Globus pallidus (tissue), 1 donor: Measurements from ENCODE around the gene PLCL1.

Experiments
- DNase-seq: peaks from one replicate; pipeline ENCODE4 v3.0.0-alpha.2; 2015; ENCODE audit warnings: low spot score

PLCL1 gene

DNA sequence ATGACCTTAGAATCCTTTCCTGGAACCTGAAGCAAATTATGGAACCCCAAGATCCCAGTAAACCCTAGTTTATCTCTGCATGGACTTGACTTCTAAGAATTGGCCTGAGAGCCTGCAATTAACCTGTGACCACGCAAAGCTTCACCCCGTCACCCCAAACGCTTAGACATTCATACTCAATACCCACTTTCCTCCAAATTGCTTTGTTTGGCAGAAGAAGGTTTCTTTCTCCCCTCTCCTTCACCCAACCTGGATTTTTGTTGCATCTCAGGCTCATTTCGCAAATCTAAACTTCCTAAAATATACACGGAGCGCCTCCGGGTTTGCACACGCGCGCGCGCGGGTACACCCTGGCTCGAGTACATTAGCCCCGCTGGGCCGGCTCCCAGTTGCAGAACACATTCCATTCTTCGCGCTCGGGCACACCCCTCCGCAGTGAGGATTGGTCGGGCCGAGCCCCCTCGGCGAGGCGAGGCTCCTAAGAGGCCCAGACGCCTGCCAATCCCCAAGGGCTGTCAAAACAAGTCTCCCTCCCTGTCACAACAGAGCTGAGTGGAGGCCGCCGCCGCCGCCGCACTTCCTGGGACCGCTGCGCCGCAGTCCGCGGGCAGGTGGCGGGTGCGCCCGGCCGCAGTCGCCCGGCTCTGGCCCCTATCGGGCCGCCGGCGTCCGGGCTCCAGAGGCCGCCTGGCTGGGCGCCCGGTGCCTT lies at the start of gene PLCL1:
PLCL1 (plus strand) TSS at position 545 of the 709 bp plus-strand sequence.
- peak; percentile 98 for DNase-seq

GRCh38 chr2:197759013-197759412 lies 45.4 kb upstream of the PLCL1 start:
- no peak for DNase-seq

- no peak for DNase-seq
These were observed 44.6 kb upstream of the PLCL1 start for GRCh38 chr2:197759625-197760292.

GRCh38 chr2:197760293-197760657 lies 44.1 kb upstream of the PLCL1 start:
- no peak for DNase-seq

DNA sequence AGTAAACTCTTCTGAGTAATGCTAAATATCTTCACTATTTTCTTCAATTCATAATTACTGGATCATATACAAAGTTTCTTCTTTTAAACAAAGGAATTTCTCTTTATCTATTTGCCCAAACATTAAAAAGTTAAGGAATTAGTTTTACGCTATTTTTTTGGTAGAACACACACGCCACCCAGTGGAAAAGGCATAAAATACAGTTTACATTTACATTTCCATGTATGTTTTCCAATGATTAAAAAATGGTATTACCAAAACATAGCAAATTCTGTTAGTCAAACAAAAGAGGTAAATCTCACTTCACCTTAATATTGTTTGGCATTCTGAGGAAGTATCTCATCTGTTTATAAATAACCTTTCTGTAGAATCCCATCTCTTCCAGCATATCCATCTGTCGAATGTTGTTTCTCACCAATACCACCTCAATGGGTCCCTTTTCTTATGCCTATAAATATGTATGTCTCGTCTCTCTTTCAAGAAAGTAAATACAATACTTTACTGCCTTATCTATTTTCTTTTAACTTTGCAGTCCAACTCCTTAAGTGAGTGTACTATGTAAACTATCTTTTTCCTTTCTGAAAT lies 26.5 kb upstream of the PLCL1 start:
- DNase-seq, result peak; percentile 39

DNA sequence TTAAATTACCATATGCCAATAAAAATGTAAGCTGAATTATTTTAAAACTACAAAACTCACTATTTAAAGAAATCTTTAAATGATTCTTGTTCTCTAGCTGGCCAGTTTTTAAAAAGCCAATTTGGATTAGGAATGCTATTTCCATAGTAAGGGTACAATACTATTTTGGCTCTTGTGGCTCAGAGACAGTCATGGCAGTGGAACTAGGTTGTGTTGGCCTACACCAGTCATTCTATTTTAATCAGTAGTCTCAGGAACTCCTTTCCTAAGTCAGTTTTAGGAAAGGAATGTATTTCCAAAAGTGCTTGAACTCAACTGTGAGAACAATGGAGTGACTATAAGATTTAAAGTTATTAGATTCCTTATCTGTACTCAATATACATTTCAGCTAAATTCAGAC lies 25.1 kb upstream of the PLCL1 start:
- DNase-seq, result no peak

GRCh38 chr2:197782126-197782525 lies 22.3 kb upstream of the PLCL1 start:
- DNase-seq, result no peak

DNA sequence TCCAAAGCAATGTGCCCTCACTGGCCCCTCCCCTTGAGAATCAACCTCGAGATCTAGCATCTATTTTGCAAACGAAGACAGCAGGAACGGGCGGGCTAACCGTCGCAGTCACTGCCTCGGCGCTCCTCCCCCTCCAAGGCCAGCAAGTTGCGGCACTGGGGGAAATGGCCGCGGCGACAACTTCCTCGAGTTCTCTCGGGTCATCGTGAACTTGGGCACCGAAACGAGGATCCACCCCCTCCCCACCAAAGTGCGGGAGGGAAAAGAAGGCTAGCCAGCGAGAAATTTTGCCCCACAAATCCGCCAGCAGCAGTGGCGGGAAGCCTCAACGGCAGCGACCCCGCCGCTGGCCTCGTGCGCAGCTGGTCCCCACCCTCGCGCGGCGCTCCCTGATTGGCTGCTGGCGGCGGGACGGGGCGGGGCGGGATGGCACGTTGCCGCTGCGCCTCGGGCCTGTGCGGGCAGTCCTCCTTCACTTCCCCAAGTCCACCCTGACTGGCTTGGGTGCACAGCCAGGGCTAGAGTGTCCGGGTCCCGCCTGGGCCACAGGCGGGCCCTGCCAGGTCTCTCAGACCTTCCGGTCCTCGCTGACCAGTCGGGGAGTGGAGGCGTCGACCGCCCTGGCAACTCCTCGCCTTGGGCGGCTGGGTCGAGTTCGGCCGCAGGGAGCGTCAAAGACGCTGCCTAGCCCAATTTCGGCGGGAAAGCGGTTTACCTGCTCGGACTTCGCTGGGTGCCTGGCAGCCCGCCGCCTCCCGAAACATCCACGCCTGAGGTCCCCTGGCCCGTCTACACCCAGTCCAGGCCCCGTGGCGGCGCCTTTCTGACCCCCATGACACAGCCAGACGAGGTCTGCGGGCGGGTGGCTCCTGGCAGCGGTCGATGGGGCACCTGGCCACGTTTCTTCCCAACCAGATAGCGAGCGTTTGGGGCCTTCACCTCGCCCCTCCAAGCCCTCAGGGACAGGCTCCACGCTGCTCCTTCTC lies 19.1 kb upstream of the PLCL1 start, which contains the start of gene BOLL:
BOLL (minus strand) TSS at position 364 of the 986 bp plus-strand sequence. CDS start 3,469 bp downstream, outside the sequence.
- DNase-seq, result no peak

- DNase-seq, result no peak
These were observed 18.1 kb upstream of the PLCL1 start for GRCh38 chr2:197786010-197786877.

- no peak for DNase-seq
These were observed 10.9 kb upstream of the PLCL1 start for GRCh38 chr2:197793456-197793855.

DNA sequence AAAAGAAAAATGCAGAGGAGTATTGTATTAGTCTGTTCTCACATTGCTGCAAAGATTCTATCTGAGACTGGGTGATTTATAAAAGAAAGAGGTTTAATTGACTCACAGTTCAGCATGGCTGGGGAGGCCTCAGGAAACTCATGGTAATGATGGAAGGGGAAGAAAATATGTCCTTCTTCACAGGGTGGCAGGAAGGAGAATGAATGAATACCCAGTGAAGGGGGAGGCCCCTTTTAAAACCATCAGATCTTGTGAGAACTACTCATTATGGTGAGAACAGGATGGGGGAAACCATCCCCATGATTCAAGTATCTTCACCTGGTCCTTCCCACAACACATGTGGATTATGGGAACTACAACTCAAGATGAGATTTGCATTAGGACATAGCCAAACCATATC lies 9.1 kb upstream of the PLCL1 start:
- DNase-seq, result no peak

DNA sequence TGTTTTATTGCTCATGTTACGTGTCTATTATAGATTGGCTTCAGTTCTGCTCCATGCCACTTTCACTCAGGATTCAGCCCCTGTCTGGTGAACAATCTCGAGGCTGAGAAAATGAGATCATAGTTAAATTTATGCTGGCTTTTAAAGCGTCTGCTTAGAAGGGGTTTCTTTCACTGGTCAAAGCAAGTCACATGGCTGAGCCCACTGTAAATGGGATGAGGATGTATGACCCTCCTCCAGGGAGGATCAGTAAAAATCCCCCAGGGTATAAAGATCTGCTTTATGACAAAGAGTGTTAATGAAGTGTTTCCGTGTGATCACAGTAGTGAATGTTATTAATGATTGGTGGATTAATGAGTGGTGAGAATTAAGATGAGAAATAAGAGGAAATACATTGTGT lies 6.2 kb upstream of the PLCL1 start:
- DNase-seq, result no peak

DNA sequence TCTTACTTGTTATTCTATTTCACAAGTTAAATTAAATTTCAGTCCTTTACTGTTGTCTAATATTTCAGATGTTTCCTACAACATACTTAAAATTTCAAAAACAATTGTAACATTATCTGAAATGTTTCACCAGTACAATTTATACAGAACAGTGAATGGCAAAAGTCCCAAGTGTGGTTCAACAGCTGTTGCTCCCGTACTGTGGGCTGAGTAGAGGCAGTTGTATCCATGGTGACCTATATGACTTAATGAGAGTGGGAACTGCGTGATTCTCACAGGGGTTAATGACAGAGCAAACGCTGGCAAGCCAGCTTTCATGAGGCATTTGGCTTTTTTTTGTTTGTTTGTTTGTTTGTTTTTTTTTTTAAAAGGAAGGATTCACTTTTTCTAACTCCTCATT lies 5.3 kb upstream of the PLCL1 start:
- no peak for DNase-seq

DNA sequence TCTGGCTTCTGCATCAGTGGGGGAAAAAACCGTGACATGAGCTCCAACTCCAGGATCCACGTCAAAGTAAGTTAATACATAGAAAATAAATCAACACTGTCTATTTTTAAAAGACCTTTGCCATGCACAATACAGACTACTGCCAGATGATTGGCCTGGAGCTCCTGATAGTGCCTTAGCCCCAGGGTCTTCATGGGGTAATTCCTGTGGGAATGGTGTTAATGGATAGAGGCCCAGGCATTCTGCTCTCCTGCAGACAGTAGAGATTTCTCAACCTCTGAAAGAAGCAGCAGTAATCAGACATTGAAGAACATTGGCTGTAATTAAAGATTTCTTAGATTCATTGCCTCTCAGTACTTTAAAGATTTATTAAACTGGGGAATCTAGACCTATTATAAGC lies 4.3 kb upstream of the PLCL1 start:
- no peak for DNase-seq

GRCh38 chr2:197801033-197801432 lies 3.4 kb upstream of the PLCL1 start:
- no peak for DNase-seq

GRCh38 chr2:197803033-197803444 lies 1.4 kb upstream of the PLCL1 start:
- peak; percentile 80 for DNase-seq

- peak; percentile 56 for DNase-seq
These were observed 643 bp downstream of the PLCL1 start for GRCh38 chr2:197804758-197805714.

DNA sequence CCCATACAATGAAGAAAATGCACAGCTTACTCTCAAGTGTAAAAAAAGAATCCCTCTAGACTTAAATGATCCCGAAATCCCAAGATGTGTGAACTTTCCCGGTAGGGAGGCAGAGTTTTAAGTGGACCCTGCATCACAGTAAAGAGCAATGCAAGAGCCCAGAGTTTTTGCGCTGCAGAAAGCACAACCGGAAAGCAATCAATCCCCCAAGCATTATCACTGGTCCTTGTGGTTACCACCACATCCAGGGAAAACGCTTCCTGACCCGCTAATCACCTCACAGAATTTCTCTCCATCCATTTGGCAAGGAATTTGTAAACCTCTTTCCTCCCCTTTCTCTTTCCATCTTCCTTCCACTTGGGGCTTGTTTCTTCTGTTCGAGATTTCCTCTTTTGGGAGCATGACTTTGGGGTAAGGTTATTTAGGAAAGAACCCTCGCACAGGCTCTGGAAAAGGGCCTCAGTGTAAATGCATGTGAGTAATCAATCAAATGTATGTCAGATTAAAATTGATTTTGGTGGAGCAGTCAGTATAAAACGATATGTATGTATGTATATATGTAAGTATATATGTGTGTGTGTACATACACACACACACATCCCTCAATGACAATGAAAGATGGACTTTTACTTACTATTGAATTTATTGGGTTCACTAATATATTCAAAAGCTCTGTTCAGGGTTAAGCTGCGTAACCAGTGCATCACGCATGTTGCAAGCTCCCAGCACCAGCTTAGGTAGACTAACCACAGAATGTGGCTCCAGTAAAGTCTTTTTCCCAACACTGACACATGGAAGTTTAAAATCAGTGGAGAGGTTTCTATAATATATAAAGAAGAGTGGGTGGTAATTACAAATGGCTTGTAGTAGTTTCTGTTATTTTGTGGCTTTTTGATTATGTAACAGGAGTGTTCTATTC lies 1.6 kb downstream of the PLCL1 start:
- peak; percentile 52 for DNase-seq

DNA sequence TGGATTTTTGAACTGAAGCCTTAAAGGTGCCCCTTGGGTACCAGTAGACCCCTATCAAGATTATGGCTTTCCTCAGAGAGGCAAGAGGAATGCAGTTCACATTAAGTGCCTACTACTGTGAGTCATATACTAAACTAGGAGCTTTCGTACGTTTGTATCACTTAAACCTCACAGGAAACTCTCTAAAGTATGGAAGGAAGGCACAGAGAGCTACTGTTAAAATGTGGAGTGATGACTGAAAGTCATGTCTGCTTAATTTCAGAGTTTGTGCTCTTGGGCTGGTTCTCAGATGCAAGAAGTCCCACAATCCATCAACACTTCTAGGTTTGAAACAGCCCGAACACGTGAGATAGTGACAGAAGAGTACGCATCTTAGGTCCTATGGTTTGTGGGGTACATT lies 4.7 kb downstream of the PLCL1 start:
- no peak for DNase-seq
